Measurements from ENCODE around the gene MYOG.

DNA sequence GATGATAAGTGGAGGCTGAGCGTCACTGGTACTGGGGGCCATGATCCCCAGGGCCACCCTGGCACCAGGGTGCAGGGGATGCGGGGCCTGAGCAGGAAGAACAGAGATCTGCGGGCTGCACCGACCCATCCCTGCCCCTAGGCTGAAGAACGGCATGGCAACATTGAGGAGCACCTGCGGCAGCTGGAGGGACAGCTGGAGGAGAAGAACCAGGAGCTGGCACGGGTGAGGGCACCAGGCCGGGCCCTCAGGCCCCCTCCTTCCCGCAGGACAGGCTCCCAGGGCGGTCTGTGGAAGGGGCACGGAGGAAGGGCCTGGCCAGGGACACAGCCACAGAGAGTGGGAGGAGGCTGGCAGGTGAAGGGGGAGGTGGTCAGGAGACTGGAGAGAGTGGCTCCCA is 37.7 kb downstream of the MYOG start:
- TF ChIP-seq CTCF (conservative IDR thresholded peaks at IDR 0.05; ENCODE audit: low read length) (no peak), EZH2phosphoT487 (IDR thresholded peaks at IDR 0.05; ENCODE audit: borderline replicate concordance) (no peak)
